DOHH2 (cell line): ENCODE measurements around the gene ATP2B2.

ENCODE experiments used
- H3F3A ChIP-seq: fragments of 200-600 bp; sonication (generic), shearing (Covaris generic); 2 replicates; pipeline ENCODE4 v1.6.0; 2016; ENCODE audit warnings: antibody characterized with exemption, mild to moderate bottlenecking; ENCODE audit not compliant: control insufficient read depth, insufficient read depth
- H3K27ac ChIP-seq: fragments of 200-600 bp; sonication (generic); 2 replicates; pipeline ENCODE4 v1.5.1; 2014; ENCODE audit warnings: low read depth, mild to moderate bottlenecking, low read length, moderate library complexity
- H3K27me3 ChIP-seq: fragments of 200-600 bp; sonication (generic); 2 replicates; pipeline ENCODE4 v1.6.1; 2014; ENCODE audit warnings: mild to moderate bottlenecking, low read length, mixed read lengths; ENCODE audit not compliant: control insufficient read depth
- H3K36me3 ChIP-seq: fragments of 200-600 bp; sonication (generic); 2 replicates; pipeline ENCODE4 v1.6.1; 2014; ENCODE audit warnings: mild to moderate bottlenecking, low read length, moderate library complexity, mixed read lengths; ENCODE audit not compliant: control insufficient read depth
- H3K4me1 ChIP-seq: fragments of 200-600 bp; sonication (generic); 2 replicates; pipeline ENCODE4 v1.6.1; 2014; ENCODE audit warnings: mild to moderate bottlenecking, low read length, mixed read lengths; ENCODE audit not compliant: control insufficient read depth
- H3K4me2 ChIP-seq: fragments of 200-600 bp; sonication (generic); 2 replicates; pipeline ENCODE4 v1.6.0; 2014; ENCODE audit warnings: mild to moderate bottlenecking, low read length, moderate library complexity
- H3K4me3 ChIP-seq: fragments of 200-600 bp; sonication (generic); 2 replicates; pipeline ENCODE4 v1.5.1; 2014; ENCODE audit warnings: mild to moderate bottlenecking, low read length, mixed read lengths
- H3K79me2 ChIP-seq: fragments of 200-600 bp; sonication (generic); 2 replicates; pipeline ENCODE4 v1.6.1; 2014; ENCODE audit warnings: mild to moderate bottlenecking, low read length, mixed read lengths; ENCODE audit not compliant: control insufficient read depth
- H3K9me2 ChIP-seq: fragments of 200-600 bp; sonication (generic); replicated peaks from 2 replicates; pipeline ENCODE4 v1.6.1; 2014; ENCODE audit warnings: mild to moderate bottlenecking, low read length, mixed read lengths; ENCODE audit not compliant: control insufficient read depth
- H3K9me3 ChIP-seq: fragments of 200-600 bp; sonication (generic); 2 replicates; pipeline ENCODE4 v1.6.1; 2014; ENCODE audit warnings: antibody characterized with exemption, low read length, mixed read lengths; ENCODE audit not compliant: control insufficient read depth, insufficient read depth
- H4K20me1 ChIP-seq: fragments of 200-600 bp; sonication (generic); 2 replicates; pipeline ENCODE4 v1.6.0; 2014; ENCODE audit warnings: low read depth, mild to moderate bottlenecking, antibody characterized with exemption, low read length, moderate library complexity; ENCODE audit not compliant: control insufficient read depth, insufficient read depth
- EZH2phosphoT487 ChIP-seq: fragments of 200-600 bp; sonication (generic); IDR thresholded peaks from 2 replicates; pipeline ENCODE4 v1.6.1; 2017; ENCODE audit warnings: borderline replicate concordance, mild to moderate bottlenecking, antibody characterized with exemption, low read length, moderate library complexity, mixed read lengths
- TF ChIP-seq, protein P1 (sequence below): fragments of 200-600 bp; sonication (generic); IDR thresholded peaks from one replicate; pipeline ENCODE4 v1.5.1; 2014; ENCODE audit warnings: antibody characterized with exemption, mild to moderate bottlenecking, low read depth, low read length; ENCODE audit not compliant: poor library complexity, severe bottlenecking

ATP2B2 gene

GRCh38 chr3:10548992-10549391, 43.6 kb upstream of the ATP2B2 start:
- H3K4me2 ChIP-seq, result no peak overlapping the region
- no peaks in the 10 kb centered on the region for H3K9me3 ChIP-seq
- H3K36me3 ChIP-seq, result no peaks in the 10 kb centered on the region
- H4K20me1 ChIP-seq, result no peaks in the 10 kb centered on the region
- no peaks in the 10 kb centered on the region for H3K4me1 ChIP-seq
- H3K27ac ChIP-seq, result no peak overlapping the region
- H3F3A ChIP-seq, result no peaks in the 10 kb centered on the region
- TF ChIP-seq EZH2phosphoT487, result no peak
- no peak overlapping the region for H3K4me3 ChIP-seq
- H3K79me2 ChIP-seq, result no peaks in the 10 kb centered on the region
- peaks cover 26% of the 10 kb centered on the region for H3K27me3 ChIP-seq
- H3K9me2 ChIP-seq, result no peaks in the 10 kb centered on the region

DNA sequence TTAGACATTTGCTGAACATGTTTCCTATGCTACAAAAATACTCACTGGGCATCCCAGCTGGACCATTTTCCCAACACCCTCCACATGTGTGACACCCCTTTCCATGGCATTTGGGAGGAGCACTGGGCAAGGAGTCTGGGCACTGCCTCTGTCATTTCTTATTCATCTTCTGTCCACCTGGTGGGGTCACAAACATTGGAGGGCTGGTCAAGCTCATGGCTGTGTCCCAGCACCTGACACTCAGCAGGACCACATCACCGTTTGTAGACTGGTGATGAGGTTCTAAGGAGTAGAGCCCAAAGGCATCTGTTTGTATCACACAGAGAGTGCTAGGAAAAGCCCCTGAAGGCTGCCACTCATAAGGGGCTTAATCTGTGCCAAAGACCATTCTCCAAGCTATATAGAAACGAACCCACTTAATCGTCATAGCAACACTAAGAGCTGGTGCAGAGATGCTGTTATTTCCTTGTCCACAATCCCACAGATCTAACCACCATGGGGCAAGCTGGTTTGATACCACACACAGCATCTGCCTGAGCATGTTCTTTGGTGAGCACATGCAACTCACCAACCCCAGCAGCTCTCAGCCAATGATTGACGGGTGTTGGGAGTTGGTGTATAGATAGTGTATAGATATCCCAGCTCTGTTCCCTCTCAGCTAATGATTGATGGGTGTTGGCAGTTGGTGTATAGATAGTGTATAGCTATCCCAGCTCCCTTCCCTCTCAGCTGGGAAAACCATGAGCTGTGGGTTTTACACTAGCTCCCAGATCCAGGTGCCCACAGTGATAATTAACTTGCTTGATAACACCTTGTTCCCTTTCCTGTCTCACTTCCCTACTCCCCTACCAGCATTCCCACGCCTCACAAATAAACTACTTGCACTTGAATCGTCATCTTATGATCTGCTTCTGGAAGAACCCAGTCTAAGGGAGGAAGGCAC, 42.7 kb upstream of the ATP2B2 start:
- TF ChIP-seq EZH2phosphoT487, result no peak
- TF ChIP-seq, protein P1, sequence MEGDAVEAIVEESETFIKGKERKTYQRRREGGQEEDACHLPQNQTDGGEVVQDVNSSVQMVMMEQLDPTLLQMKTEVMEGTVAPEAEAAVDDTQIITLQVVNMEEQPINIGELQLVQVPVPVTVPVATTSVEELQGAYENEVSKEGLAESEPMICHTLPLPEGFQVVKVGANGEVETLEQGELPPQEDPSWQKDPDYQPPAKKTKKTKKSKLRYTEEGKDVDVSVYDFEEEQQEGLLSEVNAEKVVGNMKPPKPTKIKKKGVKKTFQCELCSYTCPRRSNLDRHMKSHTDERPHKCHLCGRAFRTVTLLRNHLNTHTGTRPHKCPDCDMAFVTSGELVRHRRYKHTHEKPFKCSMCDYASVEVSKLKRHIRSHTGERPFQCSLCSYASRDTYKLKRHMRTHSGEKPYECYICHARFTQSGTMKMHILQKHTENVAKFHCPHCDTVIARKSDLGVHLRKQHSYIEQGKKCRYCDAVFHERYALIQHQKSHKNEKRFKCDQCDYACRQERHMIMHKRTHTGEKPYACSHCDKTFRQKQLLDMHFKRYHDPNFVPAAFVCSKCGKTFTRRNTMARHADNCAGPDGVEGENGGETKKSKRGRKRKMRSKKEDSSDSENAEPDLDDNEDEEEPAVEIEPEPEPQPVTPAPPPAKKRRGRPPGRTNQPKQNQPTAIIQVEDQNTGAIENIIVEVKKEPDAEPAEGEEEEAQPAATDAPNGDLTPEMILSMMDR, result no peak
- Histone ChIP-seq H4K20me1 (no peaks in the 10 kb centered on the region), H3K36me3 (no peaks in the 10 kb centered on the region), H3K27ac (no peak overlapping the region), H3K79me2 (no peaks in the 10 kb centered on the region), H3F3A (no peaks in the 10 kb centered on the region), H3K4me3 (no peak overlapping the region), H3K27me3 (peaks cover 26% of the 10 kb centered on the region), H3K4me1 (no peaks in the 10 kb centered on the region), H3K9me3 (no peaks in the 10 kb centered on the region), H3K9me2 (no peaks in the 10 kb centered on the region), H3K4me2 (no peak overlapping the region)

- Histone ChIP-seq H3K79me2 (no peaks in the 10 kb centered on the region), H3K9me3 (no peaks in the 10 kb centered on the region), H3K27me3 (peaks cover 21% of the 10 kb centered on the region), H3K4me3 (no peak overlapping the region), H3K4me2 (no peak overlapping the region), H3F3A (no peaks in the 10 kb centered on the region), H3K9me2 (no peaks in the 10 kb centered on the region), H4K20me1 (no peaks in the 10 kb centered on the region), H3K27ac (no peak overlapping the region), H3K4me1 (no peaks in the 10 kb centered on the region), H3K36me3 (no peaks in the 10 kb centered on the region)
- no peak for TF ChIP-seq EZH2phosphoT487
- TF ChIP-seq, protein P1, result no peak
Measured at GRCh38 chr3:10547413-10547812, 42.0 kb upstream of the ATP2B2 start.

GRCh38 chr3:10546820-10547263, 41.5 kb upstream of the ATP2B2 start:
- Histone ChIP-seq H3K9me3 (no peaks in the 10 kb centered on the region), H3K4me1 (no peaks in the 10 kb centered on the region), H3K4me3 (no peak overlapping the region), H3K27me3 (peaks cover 15% of the 10 kb centered on the region), H3F3A (no peaks in the 10 kb centered on the region), H3K9me2 (no peaks in the 10 kb centered on the region), H3K79me2 (no peaks in the 10 kb centered on the region), H4K20me1 (no peaks in the 10 kb centered on the region), H3K27ac (no peak overlapping the region), H3K4me2 (no peak overlapping the region), H3K36me3 (no peaks in the 10 kb centered on the region)
- no peak for TF ChIP-seq EZH2phosphoT487
- TF ChIP-seq, protein P1, result no peak
